ENCODE data around the gene SWT1.

SWT1 gene, protein sequence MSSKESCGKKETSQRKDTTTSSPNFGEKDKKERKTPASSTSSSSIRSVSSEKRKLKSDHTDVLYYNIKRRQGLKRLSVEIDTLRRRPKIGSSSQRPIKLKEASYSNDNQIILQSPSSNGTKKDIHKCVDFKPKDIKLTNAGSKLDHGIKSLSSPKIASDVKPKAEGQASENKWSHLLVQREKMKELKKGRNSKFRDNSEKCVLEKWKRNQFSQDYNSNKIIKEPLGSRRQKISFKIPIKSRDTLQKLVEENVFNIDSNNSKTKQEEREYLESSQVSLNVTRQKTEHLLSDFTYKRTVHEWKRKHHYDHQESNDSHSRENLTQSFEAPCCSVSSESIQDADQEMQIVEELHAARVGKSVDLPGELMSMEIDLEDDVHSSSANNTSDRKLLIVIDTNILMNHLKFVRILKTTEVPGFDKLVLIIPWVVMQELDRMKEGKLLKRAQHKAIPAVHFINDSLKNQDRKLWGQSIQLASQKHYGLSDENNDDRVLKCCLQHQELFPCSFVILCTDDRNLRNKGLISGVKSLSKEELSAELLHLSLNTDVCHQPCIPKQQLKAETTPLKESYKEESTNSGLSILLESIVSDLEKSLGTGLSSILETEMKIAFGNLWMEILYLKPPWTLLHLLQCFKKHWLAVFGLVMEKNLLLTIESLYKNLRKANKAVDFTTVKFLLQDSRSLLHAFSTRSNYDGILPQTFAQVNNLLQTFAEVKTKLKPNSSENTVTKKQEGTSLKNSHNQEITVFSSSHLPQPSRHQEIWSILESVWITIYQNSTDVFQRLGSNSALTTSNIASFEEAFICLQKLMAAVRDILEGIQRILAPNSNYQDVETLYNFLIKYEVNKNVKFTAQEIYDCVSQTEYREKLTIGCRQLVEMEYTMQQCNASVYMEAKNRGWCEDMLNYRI

GRCh38 chr1:185156854-185157598, at the start of gene SWT1, which contains the start of gene TRMT1L:
Gene SWT1, plus strand, starts transcription at chr1:185157167. Its CDS starts 3,675 bp downstream, at chr1:185160842.
Gene TRMT1L, minus strand, starts transcription at chr1:185156953. Its CDS starts 241 bp downstream, at chr1:185156712.
- peak; percentile 100 for DNase-seq (ENCODE audit: low read depth, low spot score)

DNA sequence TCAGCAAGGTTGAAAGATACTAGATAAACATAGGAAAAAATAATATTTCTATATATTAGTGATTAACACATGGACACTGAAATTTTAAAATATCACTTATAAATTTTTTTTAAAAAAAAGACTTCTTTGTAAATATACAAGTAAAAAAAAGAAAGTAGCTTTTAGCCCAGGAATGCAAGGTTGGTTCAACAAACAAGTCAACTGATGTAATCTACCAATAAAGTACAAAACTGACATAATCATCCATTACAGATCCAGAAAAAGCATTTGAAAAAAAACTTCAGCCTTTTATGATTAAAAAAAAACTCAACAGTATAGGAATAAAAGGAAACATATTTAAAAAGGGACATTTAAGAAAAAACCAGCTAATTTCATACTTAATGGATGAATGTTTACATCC, 48.6 kb upstream of the SWT1 start:
- DNase-seq (ENCODE audit: low read depth, low spot score), result no peak

DNA sequence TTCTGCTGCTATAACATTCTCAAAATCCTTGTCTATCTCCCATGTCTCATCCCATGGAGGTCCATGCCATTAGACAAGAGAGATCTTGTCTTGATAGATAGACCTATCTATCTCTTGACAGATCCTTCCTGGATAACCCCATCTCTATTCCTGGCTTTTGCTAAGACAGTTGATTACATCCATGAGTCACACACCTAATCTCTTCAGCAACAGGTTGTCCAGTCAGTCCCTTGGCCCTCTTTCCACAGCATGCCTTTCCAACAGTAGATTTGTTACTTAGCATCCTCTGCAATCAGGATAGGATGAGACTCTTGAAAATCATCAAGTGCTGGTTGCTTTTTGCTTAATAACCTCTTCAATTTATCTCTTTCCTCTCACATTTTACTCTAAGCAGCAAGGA, 46.8 kb upstream of the SWT1 start:
- DNase-seq (ENCODE audit: low read depth, low spot score), result no peak

GRCh38 chr1:185111873-185112272, 45.1 kb upstream of the SWT1 start:
- no peak for DNase-seq (ENCODE audit: low read depth, low spot score)

DNA sequence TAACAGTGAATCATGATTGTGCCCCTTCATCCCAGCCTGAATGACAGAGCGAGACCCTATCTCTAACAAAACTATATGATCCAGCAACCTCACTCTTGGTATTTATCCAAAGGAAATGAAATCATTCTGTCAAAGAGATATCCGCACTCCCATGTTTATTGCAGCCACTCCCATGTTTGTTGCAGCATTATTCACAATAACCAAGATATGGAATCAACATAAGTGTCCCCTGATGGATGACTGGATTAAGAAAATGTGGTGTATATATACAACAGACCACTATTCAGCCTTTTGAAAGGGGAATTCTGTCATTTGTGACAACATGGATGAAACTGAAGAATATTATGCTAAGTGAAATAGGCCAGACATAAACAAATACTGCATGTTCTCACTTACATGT, 44.6 kb upstream of the SWT1 start:
- no peak for DNase-seq (ENCODE audit: low read depth, low spot score)

DNA sequence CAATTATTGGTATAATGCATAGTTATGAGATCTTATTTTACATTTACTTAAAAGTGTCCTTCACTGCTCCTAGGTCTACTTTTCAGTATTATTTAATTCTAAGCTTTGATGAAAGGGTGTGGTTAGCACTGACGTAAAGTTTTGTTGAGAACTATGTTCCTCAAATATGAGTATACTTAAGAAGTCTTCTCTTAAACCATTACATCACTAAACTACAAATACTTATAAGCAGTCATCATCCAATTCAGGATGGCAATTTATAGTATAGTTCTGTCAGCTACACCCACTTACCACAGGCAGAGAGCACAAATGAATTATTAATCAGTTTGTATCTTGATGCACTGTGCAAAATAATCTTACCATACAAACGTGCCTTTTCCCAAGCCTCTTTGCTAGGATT, 27.3 kb upstream of the SWT1 start:
- DNase-seq (ENCODE audit: low read depth, low spot score), result no peak

DNA sequence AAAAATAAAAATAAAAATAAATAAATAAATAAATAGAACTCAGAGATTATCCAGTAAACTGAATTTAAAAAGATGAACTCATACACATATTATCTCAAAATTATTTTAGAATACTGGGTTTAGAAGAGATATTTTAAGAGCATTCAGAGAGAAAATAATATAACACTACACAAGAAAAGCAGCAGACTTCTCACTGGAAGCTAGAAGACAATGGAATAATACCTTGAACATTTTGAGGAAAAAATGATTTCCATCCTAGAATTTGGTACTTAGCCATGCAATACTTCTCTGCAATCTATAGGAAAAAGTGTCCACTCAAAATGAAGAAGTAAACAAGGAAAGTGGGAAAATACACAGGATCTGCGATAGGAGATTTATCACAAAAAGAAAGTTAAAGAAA, 24.4 kb upstream of the SWT1 start:
- no peak for DNase-seq (ENCODE audit: low read depth, low spot score)

GRCh38 chr1:185137896-185138545, 18.9 kb upstream of the SWT1 start:
- DNase-seq (ENCODE audit: low read depth, low spot score), result no peak

DNA sequence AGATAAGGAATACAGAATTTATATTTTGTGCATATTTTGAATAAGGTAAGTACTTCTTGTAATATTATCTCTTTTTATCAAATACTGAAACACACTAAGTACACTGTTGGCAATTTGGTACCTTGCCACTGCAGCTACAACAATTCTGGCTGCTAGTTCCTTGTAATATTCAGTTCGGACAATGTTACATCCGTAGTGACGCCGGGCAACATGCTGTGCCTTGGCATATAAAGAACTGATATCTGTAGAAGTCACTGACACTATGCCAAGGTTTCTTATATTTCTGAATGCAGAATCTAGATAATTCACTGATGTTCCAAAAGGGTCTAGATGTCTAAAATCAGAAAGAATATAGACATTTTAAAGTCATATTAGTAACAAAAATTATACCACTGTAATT, 17.7 kb upstream of the SWT1 start:
- no peak for DNase-seq (ENCODE audit: low read depth, low spot score)

DNA sequence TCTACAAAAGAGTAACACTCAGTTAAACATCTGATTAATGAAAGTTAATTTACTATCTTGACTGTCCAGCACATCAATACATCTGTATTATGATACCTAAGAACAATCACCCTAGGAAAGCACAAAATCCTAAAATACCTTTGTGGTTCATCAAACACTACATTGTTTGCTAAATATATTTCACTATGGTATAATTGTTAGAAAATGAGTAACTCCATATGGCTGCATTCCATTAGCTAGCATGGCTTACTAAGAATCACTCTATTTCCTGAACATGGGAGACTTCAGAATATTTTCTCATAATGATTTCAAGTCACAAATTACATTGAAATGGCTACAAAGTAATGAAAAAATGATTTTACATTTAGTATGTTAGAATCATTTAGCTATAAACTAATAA, 12.7 kb upstream of the SWT1 start:
- no peak for DNase-seq (ENCODE audit: low read depth, low spot score)

DNA sequence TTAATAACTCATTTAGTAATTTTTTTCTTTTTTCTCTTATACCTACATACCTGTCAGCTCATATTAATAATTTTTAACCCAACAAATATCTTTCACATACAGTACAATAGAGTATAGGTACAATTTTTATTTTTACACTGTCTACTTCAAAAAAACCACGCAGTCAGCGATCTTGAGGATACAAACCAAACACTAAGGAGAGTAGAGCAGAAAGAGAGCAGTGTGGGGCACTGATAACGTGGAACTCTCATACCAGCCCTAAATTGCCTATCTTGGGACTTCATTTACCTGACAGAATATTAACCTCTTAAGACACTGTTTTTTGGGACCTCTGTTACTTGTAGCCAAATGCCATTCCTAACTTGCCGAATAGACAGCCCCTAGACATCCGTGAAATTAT, 5.8 kb upstream of the SWT1 start:
- no peak for DNase-seq (ENCODE audit: low read depth, low spot score)

DNA sequence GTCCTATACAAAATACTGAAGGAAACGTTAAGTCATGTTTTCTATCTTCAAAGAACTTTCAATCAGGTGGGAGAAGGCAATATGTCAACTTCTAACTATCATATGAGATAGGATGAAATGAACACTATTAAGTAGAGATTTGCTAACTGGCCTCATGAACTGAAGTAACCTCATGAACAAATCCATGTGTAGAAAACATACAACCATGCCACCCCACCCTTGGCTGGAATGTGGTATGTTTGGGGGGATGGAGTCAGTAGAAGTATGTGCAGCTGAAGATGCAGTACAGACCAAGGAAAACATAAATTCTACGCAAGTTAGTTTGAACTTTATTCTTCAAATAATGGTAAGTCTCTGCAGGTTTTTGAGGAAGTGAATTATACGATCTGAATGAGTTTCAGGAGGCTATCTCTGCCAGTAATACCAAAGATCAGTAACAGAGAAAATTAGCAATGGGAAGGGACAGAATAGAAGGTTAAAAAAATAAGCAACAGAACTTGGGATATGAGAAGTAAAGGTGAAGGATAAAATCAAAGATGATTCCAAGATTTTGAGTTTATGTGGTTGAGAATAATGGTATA, 4.7 kb upstream of the SWT1 start:
- DNase-seq (ENCODE audit: low read depth, low spot score), result no peak

DNA sequence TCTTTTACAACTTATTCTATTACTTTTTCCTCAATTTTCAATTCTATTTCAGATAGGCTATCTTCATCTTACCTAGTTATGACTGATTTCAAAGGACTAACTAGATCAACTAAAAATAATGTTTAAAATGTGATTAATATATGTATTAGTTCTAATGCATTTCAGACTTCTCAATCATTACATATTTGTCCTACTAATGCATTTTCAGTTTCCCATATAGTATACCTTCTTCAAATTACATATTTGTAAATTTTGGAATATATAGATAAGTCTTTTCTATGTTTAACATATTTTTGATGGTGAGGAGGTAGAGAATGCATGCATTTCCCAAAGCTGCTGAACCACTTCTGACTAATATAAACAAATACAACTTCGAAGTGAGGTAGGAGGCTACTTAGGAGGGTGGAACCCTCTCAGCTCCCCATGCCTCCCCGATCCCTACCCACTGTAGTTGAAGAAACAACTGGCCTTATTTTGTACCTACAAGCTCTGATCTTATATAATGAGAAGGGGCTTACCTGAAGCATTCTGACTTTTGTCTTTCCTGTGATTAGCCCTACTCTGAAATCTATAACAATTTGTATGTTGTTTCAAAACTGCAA, 2.0 kb upstream of the SWT1 start:
- no peak for DNase-seq (ENCODE audit: low read depth, low spot score)

DNA sequence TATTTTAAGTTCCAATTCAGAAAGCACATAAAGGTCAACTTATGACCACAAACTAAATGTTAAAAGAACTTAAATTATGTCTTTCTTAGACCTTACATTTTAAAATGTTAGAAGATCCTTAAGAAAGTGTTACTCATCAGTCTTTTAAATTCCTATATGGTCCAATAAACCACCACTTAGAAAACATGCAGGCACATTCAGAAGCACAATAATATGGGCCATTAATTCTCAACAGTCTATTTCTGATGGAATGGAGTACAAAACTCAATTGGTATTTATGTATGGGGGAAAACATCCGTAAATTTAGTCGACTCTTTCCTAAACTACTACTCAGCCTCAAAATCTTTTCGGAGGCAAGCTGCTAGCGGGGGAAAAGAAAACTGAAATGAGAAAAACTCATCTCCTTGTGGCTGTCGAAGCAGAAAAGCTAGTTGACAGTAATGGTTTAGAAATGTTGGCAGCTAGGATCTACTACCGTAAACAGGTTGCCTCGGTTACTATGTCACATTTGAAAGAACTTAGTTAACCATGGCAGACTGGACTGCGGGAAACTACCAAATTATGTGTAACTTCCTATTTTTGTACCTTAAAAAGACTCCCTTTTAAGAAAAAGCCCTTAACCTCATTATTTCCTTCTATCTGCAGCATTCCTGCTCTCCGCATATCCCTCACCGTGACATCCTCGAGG, 1.2 kb upstream of the SWT1 start:
- DNase-seq (ENCODE audit: low read depth, low spot score), result peak; percentile 62

DNA sequence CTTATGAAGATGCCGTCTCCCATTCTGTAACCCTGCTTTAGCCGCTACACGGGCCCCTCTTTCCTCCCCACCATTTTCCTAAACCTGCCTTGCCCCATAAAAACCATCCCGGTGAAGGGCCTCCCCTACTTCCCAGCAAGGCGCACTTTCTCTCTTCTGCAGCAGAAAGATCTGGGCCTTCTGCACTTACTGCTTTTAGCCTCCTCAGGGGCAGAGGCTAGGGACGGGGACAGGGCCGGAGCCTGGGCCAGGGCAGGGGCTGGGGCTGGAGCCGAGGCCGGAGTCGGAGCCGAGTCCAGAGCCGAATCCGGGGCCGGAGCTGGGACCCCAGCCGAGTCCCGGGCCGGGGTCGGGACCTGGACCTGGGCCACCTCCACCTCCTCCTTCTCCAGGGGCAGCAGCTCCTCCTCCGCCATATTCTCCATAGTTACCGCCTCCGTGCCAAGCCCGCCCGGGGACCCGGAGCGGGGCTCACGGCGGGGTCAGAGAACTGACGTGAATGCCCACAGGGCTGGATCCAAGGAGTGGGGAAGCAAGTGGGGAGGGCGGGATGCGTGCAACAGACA, 596 bp upstream of the SWT1 start:
- DNase-seq (ENCODE audit: low read depth, low spot score), result no peak

- peak; percentile 27 for DNase-seq (ENCODE audit: low read depth, low spot score)
Observed at GRCh38 chr1:185157599-185158412, 839 bp downstream of the SWT1 start.

DNA sequence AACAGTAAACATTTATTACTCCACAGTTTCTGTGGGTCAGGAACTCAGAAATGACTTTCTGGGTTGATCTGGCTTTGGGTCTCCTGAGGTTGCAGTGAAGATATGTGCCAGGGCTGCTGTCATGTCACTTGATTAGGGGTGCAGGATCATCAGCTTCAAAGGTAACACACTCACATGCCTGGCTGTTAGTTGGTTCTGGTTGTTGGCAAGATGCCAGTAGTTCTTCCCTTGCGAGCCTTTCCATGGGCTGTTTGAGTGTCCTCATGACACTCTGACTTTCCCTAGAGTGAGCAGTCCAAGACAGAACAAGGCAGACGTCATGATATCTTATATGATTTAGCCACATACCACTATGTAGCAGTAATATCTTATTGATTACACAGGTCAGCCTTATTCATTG, 1.8 kb downstream of the SWT1 start:
- DNase-seq (ENCODE audit: low read depth, low spot score), result peak; percentile 12

GRCh38 chr1:185159966-185160365, 3.0 kb downstream of the SWT1 start:
- no peak for DNase-seq (ENCODE audit: low read depth, low spot score)

DNA sequence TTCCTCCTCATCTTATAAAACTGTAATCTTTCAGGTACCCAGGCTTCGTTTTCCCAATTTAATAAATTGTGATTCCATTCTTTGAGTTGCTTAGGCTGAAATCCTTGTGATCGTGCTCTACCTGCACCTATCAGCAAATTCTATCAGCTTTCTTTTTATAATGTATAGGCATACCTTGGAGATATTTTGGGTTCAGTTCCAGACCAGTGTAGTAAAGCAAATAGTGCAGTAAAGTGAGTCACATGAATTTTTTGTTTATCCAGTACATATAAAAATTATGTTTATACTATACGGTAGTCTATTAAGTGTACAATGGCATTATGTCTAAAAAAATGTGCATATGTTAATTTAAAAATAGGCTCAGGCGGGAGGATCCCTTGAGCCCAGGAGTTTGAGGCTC, 5.5 kb downstream of the SWT1 start:
- no peak for DNase-seq (ENCODE audit: low read depth, low spot score)
